NCI-H1105 treated with DMSO at 0.1 percent for 48 hours (cell line): Measurements from ENCODE around the gene WDR73.
"Not testable (repeated sequence)": the region's sequence is repeated elsewhere in the genome, so short reads cannot be mapped to it uniquely, and the experiment has no call there.

Source experiments
- DNase-seq: peaks from one replicate; lab custom pipeline; 2025; lab: John Stamatoyannopoulos, UW

The WDR73 gene

DNA sequence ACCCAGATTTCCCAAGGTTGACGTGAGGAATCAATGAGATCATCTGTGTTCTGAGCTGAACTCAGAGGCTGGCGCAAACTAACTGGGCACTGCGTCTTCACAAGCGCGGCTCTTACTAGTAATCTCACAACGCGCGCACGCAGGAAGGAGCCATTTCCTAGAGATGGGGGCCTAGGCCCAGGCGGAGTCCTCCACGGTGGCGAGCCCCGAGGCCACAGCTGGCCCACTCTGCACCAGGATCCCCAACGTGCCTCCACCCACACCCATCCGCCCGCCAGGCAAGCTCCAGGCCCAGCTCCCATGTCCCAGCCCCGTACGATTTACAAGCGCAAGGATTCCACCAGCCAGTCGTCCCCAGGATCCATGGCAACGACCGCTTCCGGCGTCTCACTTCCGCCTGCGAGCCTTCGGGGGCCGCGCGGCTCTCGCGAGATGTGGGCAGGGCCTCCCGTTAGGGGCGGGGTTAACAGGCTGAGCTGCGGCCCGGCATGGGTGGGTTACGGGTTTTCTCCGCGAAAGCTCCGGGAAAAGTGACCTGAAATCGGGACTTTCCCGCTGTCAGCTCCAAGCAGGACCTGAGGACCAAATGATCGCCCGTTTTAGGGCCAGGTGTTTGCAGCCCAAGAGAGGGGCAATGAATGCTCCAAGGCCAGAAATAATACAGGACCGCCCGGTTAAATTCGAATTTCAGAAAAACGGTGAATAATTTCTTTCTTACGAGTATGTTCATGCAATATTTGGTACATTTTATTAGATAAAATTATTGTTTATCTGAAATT is at the start of gene WDR73:
TSS of gene WDR73 (minus strand) at position 374 of the 779 bp plus-strand sequence. CDS start at position 365, 9 bp downstream.
- DNase-seq = peak; percentile 74

DNA sequence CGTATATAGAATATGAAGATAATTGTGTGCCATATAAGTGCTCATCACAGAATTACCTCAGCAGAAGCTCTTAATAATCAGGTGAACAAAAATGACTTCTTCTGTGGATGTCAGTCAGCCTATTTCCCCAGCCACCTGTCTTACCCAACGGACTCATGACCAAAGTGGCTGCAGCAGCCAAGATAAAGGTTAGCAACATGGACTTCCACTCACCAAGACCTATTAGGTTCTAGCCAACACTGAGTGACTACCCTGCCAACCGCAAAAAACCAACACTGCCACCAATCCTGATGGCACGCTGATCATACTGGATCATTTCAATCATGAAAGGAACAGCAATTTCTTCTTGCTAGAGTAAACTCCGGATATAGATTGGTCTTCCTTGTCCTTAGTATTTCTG is 49.7 kb upstream of the WDR73 start:
- no peak for DNase-seq

DNA sequence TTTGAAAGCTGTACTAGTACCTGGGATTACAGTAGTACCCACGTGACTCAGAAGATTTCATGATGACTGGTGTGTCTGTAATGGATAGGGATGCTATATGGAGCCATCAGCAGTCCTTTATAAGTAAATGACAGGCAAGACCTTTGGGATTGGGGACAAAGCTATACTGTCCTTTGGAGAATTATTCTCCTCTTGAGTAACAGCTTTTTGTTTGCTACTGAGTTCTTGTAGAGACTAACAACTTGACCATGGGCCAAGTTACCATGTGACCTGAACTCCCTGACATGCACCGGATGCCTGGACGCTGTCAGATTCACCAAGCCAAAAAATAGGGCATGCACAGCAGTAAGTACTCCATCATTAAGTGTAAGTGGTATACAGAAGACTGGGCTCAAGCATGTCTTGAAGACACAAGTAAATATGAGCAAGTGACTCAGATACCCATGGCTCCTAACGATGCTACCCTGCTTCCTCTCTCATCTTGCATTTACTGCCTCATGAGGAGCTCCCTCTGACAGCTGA is 48.9 kb upstream of the WDR73 start:
- DNase-seq = no peak

DNA sequence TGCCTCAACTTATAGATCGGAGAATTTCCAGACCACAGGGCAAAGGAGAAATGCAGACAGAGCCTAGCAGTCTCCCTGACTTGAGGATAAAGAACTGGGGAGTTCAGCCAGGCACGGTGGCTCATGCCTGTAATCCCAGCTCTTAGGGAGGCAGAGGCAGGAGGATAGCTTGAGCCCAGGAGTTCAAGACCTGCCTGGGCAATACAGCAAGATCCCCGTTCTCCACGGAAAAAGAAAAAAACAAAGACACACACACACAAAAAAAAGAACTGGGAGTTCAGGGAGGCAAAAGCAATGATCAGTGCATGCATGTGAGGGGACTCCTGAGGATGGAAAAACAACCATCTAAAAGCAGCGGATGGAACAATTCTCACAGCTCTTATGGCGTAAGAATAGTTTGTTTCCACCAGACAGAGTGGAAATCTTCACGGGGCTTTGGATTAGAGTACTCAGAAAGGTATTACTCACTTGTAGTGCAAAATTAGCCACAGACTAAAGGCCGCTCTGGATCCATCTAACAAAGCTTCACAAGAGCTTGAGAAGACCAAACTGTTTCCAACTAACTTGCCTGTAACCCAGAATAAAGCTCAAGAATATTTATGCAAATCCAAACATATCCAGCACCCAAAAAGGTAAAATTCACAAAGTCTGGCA is 45.6 kb upstream of the WDR73 start:
- DNase-seq = no peak

DNA sequence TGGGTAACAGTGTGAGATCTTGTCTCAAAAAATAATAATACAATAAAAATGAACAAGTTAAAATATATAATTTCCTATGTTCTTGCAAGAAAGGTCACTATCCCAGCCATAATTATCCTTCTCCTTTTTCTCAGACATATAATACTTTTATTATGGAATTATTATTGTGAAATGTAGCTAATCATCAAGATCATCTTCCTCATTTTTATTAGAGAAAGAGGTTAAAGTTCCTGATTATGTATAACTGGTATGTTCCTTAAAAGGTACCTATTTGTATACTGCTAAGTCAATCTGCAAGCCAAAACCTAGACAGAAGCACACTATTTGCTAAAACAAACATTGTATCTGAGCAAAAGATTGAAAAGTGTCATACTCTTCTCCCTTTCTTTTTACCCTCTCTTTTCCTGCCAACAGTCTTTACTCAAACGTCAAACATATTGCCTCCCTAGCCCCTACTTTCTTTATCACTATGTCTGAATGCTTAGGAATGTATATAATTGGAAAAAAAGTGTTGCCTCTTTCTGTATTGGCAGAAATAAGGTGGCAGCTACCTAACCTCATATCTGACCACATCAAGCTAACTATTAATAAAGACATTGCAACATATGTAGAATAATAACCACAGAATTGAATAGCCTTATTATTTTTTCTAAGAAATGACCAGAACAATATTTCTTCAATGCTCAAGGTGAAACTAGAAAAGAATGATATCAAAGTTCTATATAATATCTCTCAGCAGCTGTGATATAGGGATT is 43.3 kb upstream of the WDR73 start:
- DNase-seq = no peak

DNA sequence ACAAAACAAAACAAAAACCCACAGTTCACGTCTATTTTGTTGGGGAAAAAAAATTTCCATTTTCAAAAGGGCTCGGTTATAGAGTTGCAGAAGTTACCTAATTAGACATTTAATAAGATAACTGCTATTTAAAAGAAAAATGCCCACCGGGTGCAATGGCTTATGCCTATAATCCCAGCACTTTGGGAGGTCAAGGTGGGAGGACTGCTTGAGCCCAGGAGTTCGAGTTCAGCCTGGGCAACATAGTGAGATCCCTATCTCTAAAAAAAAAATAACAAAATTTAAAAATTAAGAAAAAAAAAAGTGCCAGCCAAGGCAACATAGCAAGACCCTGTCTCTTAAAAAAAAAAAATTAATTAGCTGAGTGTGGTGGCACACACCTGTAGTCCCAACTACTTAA is 42.7 kb upstream of the WDR73 start:
- no peak for DNase-seq

DNA sequence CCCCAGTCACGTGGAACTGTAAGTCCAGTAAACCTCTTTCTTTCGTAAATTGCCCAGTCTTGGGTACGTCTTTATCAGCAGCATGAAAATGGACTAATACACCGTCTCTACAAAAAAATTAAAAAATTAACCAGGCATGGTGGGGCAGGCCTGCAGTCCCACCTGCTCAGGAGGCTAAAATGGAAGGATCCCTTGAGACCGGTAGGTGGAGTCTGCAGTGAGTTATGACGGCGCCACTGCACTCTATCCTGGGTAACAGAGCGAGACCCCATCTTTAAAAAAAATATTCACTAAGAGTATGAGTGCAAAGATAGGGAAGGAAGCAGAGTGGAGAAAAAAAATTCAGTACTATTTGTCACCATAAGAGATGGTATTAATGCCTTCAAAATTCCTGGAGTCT is 36.3 kb upstream of the WDR73 start:
- no peak for DNase-seq

DNA sequence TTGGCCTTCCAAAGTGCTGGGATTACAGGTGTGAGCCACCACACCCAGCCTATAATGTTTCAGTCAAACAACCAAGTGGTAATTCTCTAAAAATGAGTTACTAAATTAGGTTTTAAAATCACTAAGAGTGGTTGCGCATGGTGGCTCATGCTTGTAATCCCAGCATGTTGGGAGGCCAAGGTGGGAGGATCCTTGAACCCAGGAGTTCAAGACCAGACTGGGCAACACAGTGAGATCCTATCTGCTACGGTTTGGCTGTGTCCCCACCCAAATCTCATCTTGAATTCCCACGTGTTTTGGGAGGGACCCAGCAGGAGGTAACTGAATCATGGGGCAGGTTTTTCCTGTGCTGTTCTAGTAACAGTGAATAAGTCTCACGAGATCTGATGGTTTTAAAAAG is 35.8 kb upstream of the WDR73 start:
- DNase-seq = no peak

DNA sequence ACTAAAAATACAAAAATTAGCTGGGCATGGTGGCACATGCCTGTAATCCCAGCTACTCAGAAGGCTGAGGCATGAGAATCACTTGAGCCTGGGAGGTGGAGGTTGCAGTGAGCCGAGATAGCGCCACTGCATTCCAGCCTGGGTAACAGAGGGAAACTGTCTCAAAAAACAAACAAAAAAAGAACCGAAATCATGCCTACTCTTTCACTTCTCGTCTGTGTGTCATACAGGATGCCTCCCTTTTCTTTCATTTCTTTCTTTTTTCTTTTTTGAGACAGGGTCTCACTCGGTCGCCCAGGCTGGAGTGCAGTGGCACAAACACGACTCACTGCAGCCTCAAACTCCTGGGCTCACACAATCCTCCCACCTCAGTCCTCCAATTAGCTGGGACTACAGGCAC is 32.4 kb upstream of the WDR73 start:
- not testable (repeated sequence) for DNase-seq

DNA sequence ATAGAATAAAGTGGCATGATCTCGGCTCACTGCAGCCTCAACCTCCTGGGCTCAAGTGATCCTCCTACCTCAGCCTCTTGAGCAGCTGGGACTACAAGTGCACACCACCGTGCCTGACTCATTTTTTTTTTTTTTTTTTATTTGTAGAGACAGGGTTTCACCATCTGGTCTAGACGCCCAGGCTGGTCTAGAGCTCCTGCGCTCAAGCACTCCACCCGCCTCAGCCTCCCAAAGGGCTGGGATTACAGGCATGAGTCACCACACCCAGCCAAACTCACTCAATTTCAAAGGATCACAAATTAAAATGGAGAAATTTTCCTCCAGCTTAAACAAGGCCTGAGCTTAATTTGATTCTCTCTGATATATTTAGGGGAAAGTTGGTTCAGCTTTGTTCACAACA is 31.2 kb upstream of the WDR73 start:
- DNase-seq = no peak

DNA sequence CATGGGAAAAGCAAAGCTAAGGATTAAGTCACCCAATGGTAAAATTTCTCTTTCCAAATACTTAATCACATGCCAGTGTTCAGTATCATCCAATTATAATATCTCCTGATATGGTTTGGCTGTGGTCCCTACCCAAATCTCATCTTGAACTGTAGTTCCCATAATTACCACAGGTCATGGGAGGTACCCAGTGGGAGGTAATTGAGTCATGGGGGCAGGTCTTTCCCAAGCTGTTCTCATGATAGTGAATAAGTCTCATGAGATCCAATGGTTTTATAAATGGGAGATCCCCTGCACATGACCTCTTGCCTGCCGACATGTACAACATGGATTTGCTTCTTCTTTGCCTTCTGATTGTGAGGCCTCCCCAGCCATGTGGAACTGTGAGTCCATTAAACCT is 30.0 kb upstream of the WDR73 start:
- no peak for DNase-seq

DNA sequence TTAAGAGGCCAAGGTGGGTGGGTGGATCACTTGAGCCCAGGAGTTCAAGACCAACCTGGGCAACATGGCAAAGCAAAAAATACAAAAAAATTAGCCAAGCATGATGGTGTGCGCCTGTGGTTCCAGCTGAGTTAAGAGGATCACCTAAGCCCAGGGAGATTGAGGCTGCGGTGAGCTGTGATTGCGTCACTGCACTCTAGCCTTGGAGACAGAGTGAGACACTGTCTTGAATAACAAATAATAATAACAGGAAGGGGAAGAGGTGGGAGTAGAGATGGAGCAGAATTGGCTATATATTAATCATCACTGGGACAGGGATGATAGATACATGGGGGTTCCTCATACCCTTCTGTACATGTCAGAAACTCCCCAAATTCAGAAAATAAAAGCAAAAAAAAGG is 27.7 kb upstream of the WDR73 start:
- no peak for DNase-seq

DNA sequence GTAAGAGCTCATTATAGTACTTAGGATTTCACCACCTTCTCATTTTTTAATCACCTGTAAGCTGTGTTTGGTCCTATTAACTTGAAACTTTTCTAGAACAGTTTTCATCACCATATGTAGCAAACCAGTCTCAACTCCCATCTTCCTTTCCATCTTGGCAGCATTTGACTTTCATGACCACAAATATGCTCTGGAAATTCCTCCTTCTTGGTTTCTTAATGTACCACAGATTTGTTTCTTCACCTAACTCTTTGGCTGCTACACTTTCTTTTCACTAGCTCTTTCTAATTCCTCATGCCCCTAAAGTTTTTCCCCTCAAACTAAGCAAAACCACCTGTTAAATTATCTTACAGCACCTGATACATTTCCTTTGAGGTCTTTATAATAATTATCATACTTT is 17.1 kb upstream of the WDR73 start:
- no peak for DNase-seq

DNA sequence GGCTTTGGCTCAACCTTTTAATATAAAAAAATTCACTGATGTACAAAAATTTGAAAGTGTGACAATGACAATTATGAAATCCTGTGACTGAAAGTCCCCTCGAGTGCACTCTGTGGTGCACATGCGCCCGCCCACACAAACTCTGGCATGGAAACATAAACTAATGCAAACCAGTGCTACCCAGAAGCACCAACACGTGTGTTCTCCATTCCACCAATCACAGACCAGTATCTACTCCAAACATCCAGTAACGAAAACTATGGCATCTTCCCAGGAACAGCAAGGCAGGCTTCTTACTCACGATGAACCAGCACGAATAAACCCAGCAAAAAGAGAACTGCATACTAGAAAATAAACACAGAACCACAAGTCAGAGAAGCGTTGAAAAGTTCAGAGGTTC is 15.6 kb upstream of the WDR73 start:
- no peak for DNase-seq

DNA sequence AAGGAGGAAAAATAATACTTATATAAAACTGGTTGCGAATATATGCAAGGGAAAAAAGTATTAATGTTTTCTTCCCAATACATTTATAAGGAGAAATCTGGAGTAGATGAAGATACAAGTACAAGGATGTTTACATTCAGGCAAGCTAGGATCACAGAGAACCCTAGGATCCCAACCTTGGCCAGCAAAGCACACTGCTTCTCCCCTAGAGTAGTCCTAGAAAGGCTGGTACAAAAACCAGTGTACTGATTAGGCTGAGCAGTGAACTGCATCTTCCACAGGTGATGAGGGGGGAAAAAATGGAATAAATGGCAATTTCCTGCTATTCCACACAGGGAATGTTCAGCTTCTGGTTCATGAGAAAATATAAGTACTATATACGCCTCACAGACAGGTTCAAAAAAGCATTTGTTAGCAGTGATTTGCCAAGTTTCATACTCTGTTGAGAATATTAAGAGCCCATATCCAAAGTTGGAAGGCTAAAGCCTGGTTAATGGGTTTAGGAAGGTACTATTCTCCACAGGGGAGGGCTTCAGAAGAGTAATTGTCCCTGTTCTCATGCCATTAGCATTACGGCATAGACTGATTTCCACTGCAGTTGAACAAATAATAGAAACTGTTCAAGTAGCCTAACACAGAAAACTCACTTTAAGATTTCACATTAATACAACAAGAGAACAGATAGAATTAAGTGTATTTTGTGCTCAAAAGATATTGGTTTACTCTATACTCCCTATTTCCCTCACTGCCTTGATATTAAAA is 14.3 kb upstream of the WDR73 start:
- DNase-seq = no peak

DNA sequence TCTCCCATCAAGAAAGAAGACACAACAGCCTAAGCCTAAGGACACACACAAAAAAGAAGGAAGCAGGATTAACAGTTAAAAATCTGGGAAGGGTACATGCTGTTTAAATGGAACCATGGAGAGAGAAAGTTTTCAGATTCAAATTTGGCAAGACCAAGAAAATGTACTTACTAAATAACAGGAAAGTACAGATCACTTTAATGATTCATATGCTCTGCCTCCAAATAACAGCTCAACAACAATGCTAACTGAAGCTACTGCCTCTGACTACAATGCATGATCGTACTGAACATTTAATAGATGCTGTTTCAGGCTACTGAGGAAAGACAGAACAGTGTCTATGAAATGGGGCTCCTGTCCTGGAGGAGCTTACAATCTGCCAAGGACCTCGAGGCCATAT is 12.3 kb upstream of the WDR73 start:
- no peak for DNase-seq

DNA sequence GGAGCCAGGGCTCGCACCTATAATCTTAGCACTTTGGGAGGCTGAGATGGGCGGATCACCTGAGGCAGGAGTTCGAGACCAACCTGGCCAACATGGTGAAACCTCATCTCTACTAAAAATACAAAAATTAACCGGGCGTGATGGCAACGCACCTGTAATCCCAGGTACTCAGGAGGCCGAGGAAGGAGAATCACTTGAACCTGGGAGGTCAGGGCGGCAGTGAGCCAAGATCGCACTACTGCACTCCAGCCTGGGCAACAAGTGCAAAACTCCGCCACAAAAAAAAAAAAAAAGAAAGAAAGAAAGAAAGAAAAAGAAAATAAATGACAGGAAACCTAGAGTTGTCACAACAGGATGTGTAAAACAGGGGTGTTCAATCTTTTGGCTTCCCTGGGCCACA is 6.9 kb upstream of the WDR73 start:
- no peak for DNase-seq

DNA sequence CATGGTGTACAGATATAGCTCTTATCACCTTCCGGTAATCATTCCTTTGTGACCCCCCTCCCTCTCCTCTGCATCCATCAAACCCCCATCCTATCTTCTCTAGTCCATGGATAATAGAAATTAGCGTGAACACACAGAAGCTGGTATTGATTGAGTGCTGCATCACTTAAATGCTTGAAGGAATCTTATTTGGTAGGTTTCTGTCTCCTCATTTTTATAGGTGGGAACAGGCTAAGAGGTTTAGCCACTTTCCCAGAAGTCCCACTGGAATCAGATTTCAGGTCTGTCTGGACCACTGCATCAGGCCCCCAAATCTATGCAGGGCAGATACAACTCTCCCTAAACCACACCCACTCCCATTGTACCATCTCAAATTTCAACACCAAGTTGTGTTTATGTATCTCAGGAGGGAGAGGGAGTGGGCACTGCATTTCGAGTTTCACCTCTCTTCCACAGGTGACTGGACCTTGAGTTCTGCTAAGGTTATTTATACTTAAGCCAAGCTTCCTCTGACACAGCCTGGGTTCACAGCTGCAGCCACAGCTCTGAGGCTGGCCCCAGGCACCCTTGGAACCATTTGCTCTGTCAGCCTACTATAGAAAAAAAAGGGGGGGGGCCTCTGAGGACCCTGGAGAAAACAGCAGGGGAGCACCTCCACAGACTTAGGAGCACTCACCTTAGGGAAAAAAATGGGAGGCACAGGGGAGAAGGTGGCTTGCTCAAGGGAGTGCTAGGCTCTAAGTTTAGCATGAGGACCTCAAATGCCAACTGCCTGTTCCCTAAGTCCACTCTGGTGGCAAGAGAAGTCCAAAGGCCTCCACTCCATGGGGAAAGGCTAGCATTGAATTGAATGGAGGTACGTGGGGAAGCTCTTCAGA is 6.1 kb upstream of the WDR73 start:
- no peak for DNase-seq

DNA sequence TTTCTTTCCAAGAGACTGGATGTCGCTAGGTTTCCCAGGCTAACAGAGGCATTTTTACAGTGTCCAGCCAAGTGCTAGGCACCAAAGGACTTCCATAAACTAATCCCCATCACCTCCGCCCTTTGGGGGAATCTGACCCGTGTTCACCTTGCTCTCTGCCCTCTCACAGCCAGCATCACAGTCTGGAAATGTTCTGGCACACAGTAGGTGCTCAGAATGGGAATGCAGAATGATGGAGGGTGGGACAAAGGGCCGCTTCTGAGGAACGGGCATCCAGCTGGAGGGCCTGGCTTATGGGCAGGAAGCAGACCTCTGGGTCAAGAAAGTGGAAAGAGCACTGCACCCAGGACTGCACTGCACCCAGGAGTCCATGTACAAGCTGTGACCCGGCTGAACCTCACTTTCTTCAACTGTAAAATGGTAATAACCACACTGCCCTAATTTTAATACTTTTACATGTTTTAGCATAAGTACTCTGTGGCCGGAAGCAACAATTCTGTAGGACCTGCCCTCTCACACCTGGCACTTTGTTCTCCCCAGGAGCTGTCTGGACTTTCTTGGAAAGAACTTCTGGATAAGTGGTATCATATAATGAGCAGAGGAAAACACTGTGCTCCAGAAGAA is 4.8 kb upstream of the WDR73 start:
- DNase-seq = no peak

DNA sequence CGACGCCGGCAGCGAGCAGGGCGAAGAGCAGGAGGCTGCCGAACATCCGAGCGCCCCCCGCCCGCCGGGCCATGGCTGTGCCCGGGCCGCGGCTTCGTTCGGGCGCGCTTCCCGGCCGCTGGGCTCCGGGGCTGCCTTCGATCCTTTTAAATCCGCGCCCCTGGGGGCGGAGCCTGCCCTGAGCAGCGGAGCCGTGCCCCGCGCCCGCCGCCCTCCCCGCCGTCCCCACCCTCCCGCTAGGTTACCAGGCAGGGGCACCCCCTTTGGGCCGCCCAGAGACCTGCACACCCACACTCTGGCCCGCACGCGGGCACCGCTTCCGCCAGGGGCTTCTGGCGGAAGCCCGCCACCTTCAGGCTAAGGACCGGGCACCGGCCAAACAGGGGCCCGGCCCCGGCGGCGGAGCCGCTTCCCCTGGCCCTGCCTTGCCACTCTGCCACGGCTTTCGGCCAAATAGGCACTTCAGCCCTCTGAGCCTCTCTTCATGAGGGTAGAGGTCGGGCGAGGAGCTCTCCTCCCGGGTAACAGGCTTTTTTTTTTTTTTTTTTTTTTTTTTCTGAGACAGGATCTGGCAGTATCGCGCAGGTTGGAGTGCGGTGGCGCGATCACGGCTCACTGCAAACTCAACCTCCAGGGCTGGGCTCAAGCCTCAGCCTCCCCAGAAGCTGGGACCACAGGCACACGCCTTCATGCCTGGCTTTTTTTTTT is 4.2 kb upstream of the WDR73 start, which contains the start of gene NMB:
TSS of gene NMB (minus strand) at position 120 of the 708 bp plus-strand sequence. CDS start at position 73, 47 bp downstream.
- peak; percentile 68 for DNase-seq
